HG02884 (cell line): ENCODE results near the gene FGF4.

Source experiments
- ATAC-seq: cut with Tn5 transposase; IDR thresholded peaks from one replicate; pipeline ENCODE4 v1.9.1; 2021; ENCODE audit warnings: mild to moderate bottlenecking, moderate library complexity; ENCODE audit not compliant: unreplicated experiment

FGF4 gene

DNA sequence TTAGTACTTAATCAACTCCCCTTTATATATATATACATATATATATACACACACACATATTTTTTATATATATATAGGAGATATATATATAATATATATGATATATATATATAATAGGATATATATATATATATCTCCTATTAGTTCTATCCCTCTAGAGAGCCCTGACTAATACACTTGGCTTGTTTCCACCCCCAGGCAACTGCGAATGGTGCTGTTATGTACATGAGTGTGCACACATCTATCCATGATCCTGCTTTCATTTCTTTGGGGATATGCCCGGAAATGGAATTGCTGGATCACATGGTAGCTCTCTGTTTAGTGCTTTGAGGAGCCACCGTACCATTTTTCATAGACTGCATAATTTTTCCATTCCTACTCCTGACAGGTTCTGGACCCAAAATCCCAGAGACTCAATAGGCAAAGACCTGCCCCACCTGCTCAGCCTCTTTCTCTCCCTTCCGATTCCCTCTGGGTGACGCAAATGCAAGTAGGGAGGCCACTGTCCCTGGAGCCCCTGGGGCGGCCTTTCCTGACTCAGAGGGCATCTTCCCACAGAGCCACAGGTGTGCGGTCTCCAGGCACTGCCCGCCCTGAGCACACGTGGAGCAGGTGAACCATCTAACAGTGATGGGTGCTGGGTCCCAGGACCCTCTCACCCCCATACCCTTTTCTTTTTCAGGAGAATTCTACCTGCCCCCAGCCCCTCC lies 32.1 kb upstream of the FGF4 start:
- no peak for ATAC-seq

GRCh38 chr11:69804769-69805508 lies 29.8 kb upstream of the FGF4 start:
- ATAC-seq: no peak

DNA sequence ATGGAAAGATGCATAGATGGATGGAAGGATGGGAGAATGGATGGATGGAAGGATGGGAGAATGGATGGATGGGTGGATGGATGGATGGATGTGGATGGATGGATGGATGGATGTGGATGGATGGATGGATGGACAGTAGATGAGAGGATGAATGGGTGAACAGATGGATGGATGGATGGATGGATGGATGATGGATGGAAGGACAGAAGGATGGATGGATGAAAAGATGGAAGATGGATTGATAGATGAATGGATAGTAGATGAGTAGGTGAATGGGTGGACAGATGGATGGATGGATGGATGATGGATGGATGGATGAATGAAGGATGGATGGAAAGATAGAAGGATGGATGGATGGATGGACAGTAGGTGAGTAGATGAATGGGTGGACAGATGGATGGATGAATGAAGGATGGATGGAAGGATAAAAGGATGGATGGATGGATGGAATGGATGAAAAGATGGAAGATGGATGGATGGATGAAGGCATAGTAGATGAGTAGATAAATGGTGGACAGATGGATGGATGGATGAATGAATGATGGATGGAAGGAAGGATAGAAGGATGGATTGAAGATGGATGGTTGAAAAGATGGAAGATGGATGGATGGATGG lies 28.6 kb upstream of the FGF4 start:
- ATAC-seq: no peak

GRCh38 chr11:69803022-69803421 lies 27.9 kb upstream of the FGF4 start:
- ATAC-seq: no peak

DNA sequence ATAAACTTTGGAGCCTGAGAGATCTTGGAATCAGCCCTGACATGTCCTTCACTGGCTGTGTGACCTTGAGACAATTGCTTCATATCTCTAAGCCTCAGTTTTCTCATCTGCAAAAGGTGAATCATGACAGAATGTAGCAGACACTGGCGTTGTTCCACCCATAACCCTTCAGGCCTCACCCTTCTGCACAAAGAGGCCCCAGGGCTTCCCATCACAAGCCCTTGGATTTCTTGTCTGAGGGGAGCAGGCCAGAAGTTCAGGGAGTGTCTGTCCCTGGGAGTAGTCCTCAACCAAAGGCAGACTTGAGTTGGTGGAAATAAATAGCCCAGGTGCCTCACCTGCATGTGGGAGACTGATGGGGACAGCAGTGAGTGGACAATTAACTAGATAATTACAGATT lies 27.4 kb upstream of the FGF4 start:
- ATAC-seq: no peak

GRCh38 chr11:69801513-69802335 lies 26.6 kb upstream of the FGF4 start:
- no peak for ATAC-seq

DNA sequence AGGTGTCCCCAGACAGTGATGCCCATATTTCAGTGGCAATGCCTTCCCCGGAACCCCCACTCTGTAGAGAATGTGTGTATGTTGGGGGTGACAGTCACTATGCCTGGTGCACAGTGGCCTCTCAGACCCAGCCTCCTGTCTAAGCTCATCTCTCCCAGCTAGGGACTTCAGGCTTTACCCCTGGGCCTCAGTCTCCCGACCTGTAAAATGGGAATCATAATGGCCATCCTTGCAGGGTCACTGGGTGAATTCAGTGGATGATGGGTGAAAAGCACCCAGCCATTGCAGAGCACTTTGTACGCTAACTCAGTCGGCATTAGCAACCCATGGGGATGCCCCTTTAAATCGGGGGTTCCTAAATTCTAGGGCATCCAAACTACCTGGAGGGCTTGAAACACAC lies 25.1 kb upstream of the FGF4 start:
- no peak for ATAC-seq

GRCh38 chr11:69799582-69799981 lies 24.4 kb upstream of the FGF4 start:
- no peak for ATAC-seq

GRCh38 chr11:69799097-69799496 lies 24.0 kb upstream of the FGF4 start:
- no peak for ATAC-seq

DNA sequence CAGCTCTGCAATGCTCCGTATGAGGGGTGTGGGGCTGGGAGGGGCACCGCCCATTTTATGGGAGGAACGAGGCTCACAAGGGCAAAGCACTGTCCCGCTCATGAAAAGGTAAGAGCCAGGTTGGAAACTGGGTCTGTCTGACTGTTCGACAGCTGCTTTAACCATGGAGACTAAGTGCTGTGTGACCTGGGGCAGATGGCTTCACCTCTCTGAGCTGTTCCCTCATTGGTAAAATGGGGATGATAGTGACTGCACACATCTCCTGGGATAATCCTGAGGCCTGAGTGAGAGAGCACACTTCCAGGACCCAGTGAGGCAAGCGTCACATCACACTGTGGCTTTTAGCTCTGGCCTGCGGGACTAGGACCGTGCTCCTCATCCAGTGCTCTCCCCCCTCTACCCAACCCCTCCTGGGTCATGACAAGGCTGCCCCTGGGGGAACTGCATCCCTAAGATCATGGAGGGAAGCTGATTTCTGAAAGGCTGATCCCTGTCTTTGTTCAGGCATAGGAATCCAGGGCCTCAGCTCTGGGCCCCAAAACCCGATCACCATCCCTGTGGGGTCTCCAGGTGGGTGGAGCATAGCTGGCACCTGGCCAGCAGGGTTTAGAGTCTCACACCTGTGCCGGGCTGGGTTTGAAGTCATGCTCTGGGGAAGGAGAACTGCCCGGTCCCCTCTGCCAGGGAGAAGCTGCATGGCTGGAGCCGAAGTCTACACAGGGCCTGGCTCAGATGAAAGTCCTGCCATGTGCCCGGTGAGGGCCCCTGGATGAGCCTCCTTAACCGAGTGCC lies 22.8 kb upstream of the FGF4 start:
- ATAC-seq: no peak

GRCh38 chr11:69797156-69797555 lies 22.0 kb upstream of the FGF4 start:
- no peak for ATAC-seq

DNA sequence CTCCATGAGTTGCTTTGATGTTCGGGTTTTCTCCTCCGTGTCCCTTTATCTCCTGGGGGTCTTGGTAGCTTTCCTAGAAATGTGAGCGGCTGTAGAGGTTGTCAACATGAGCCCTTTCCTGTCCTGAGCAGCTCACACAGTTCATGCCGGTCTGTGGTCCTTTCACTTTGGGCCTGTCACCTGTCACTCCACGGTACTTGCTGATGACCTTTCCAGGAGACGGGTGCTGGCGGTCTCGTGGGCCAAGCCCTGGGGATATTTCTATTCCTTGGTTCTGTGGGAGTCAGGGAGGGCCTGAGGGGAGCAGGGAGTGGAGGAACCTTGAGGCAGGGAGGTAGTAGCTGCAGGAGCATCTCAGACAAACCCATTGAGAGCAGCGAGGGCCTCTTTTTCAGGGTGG lies 20.9 kb upstream of the FGF4 start:
- ATAC-seq: no peak

DNA sequence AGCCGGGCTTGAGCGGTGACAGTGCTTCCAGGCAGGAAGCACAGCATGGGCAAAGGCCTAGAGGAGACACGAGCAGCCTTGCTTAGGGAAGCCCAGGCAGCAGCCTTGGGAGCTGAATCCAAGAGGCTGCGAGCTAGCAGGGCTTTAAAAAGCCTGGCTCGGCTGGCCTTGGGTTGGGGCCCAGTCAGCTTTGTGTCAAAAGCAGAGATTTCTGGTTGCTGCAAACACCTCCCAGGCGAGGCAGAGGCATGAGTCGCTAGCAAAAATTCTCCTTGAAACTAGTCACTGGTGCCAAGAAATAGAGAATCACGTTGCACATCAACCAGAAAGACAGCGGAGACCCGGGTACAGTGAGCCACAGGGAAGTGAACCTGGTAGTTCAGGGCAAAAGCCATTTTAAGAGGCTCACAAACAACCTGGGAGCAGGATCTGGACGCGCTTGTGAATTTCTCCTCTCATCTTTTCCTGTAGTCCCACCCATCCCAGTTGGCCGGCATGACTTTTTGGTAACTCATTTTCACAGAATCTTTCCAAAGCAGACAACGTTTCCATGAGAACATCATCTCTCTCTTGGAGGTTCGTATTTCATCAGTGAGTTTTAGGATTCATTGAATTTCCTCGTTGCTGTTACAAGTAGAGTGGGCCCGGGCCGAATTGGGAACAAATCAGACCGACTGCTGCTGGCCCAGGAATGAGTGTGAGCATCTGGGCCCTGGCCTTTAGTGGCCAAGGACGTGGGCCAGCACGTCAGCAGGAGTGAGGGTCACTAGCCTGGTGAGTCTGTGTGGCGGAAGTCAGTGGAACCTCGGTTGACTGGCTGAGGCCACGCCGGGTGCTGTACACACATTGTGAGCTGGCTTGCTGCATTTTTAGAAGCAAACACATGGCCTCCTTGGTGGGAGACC lies 16.4 kb upstream of the FGF4 start:
- no peak for ATAC-seq

DNA sequence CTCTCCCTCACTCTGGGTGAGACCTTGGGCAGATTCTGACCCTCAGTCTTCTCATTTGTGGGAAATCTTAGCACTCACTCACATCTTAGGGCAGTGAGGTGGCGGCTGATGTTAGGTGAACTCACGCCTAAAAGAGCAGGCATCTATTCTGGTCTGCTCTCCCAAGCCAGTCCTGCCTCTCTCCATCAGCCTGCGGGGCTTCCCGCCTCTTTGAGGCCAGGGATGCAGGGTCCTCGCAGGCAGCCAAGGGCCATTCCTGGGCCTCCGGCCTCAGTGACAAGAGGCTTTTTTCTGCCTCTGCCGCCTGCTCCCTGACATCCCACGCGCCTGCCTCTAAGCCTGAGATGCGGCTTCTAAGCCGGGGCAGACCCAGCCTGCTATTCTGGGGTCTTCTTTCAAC lies 13.8 kb upstream of the FGF4 start:
- ATAC-seq: no peak

DNA sequence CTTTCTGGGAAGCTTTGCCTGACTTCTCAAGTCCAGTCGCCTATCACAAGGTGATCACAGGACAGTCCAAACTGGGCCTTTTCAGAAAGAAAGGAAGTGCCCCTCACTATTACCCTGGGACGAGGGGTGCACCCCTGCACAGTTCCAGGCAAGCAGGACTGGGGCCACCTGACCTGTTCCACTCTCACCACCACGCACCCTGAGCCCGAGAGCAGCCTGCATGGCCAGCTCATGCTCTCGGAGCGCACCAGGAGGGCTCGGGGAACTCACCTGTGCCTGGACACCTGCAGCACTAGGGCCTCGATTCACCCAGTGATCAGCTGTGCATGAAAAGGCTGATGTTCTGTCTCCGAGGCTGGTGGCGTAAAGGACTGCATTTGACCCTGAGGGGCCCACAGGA lies 12.8 kb upstream of the FGF4 start:
- no peak for ATAC-seq

DNA sequence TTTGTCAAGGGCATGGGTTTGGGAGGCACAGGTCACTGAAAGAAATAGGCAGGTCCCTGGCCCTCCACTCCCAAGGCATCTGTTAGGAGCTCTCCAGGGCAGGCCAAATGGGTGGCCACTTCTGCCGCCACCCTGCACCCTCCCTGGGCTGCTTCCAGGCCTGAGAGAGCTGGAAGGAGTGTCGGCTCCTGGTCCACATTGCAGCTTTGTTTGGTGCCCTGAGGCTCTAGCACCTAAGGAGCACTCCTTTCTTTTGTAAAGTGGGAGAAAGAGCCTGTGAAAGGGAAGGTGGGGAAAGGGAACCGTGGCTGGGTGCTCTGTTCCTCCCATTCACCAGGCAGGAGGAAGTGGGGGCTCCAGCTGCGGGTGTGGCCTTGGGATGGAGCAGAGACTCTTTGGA lies 12.3 kb upstream of the FGF4 start:
- ATAC-seq: no peak

GRCh38 chr11:69781241-69781640 lies 6.1 kb upstream of the FGF4 start:
- ATAC-seq: no peak

DNA sequence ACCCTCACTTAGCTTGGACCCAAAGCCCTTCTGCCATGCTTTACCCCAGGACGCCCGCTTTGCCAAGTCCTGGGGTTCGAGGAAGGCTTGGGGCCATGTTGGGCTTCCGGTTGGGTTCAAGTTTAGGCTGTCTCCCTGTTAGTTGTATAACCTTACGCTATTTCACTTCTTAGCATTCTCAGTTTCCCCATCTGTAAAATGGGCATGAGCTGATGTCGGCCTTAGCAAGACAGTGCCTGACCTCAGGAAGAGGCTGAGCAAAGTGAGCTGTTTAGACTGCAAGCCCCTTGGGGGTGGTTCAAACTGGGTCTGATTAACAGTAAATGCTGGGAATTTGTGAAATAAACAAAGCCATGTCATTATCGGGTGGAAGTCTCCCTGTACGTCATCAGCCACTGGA lies 3.2 kb upstream of the FGF4 start:
- ATAC-seq: no peak

DNA sequence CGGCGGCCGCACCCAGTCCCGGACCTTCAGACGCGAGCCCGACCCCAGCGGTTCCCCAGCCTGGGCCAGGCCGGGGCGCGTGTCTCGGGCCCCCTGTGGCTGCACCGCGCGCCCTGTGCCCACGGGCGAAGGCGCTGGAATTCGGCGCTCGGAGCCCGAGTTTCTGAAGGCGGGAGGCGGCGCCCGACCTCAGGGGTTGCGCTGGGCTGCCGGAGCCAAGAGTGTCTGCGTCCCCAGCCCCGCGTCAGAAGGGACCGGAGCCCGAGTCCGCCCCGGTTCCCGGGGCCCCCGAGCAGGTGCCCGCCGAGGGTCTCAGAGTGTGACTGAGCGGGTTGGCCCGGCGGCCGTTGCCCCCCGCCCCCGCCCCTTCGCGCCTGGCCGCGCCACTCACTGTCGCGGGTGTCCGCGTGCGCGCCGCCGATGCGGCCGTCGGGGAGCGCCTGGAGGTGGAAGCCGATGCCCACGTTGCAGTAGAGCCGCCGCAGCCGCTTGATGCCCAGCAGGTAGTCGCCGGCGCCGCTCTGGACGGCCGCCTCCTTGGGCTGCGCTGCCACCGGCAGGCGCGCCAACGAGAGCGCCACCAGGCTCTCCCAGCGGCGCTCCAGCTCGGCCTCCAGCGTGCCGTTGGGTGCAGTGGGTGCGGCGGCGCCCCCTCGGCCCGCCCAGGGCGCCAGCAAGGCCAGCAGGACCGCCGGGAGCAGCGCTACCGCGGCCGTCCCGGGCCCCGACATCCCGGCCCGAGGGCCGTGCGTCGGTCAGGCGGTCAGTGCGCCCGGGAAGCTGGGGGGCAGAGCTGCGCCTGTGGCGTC lies 583 bp downstream of the FGF4 start:
- no peak for ATAC-seq
